Brain pericyte (primary cell): Measurements from ENCODE around the gene FSTL4.
"Not testable (repeated sequence)": the region's sequence is repeated elsewhere in the genome, so short reads cannot be mapped to it uniquely, and the experiment has no call there.

ENCODE experiments used
- DNase-seq: peaks from one replicate; pipeline ENCODE4 v3.0.0-alpha.2; 2012; ENCODE audit warnings: low read depth, low spot score

Gene FSTL4

GRCh38 chr5:133404724-133405123 is 207.6 kb downstream of the FSTL4 start:
- DNase-seq, result no peak

- DNase-seq, result no peak
These were observed 208.5 kb downstream of the FSTL4 start for GRCh38 chr5:133403741-133404364.

- no peak for DNase-seq
These were observed 209.6 kb downstream of the FSTL4 start for GRCh38 chr5:133402775-133403174.

- no peak for DNase-seq
These were observed 210.5 kb downstream of the FSTL4 start for GRCh38 chr5:133401731-133402347.

- no peak for DNase-seq
These were observed 211.4 kb downstream of the FSTL4 start for GRCh38 chr5:133400831-133401351.

- no peak for DNase-seq
These were observed 212.2 kb downstream of the FSTL4 start for GRCh38 chr5:133400120-133400519.

- no peak for DNase-seq
These were observed 213.0 kb downstream of the FSTL4 start for GRCh38 chr5:133399247-133399891.

GRCh38 chr5:133398646-133399101 is 213.7 kb downstream of the FSTL4 start:
- no peak for DNase-seq

GRCh38 chr5:133397990-133398645 is 214.2 kb downstream of the FSTL4 start:
- no peak for DNase-seq

GRCh38 chr5:133397348-133397747 is 215.0 kb downstream of the FSTL4 start:
- no peak for DNase-seq

- no peak for DNase-seq
These were observed 215.5 kb downstream of the FSTL4 start for GRCh38 chr5:133396814-133397213.

- DNase-seq, result no peak
These were observed 216.1 kb downstream of the FSTL4 start for GRCh38 chr5:133396187-133396741.

GRCh38 chr5:133395207-133395606 is 217.1 kb downstream of the FSTL4 start:
- DNase-seq, result not testable (repeated sequence)

GRCh38 chr5:133394477-133394817 is 217.9 kb downstream of the FSTL4 start:
- DNase-seq, result not testable (repeated sequence)

GRCh38 chr5:133393776-133394476 is 218.4 kb downstream of the FSTL4 start:
- DNase-seq, result no peak

GRCh38 chr5:133392448-133392847 is 219.9 kb downstream of the FSTL4 start:
- no peak for DNase-seq

- DNase-seq, result no peak
These were observed 220.8 kb downstream of the FSTL4 start for GRCh38 chr5:133391354-133392136.

GRCh38 chr5:133390416-133391353 is 221.7 kb downstream of the FSTL4 start:
- no peak for DNase-seq

GRCh38 chr5:133389066-133389590 is 223.2 kb downstream of the FSTL4 start:
- no peak for DNase-seq
